Measurements from ENCODE around the gene SPDEF. TPM values are rescaled to one million over a fixed set of nuclear protein-coding genes. Genes with fewer than 3 reads are reported as not detected.

Gene SPDEF
- total and polyA plus RNA-seq, 2 of the 13 experiments (the other 11 are each of a cell fraction or from before 2014, with no cell fraction given): not detected

GRCh38 chr6:34597605-34598353 is 41.6 kb upstream of the SPDEF start (continued):
- TF ChIP-seq, protein P1, sequence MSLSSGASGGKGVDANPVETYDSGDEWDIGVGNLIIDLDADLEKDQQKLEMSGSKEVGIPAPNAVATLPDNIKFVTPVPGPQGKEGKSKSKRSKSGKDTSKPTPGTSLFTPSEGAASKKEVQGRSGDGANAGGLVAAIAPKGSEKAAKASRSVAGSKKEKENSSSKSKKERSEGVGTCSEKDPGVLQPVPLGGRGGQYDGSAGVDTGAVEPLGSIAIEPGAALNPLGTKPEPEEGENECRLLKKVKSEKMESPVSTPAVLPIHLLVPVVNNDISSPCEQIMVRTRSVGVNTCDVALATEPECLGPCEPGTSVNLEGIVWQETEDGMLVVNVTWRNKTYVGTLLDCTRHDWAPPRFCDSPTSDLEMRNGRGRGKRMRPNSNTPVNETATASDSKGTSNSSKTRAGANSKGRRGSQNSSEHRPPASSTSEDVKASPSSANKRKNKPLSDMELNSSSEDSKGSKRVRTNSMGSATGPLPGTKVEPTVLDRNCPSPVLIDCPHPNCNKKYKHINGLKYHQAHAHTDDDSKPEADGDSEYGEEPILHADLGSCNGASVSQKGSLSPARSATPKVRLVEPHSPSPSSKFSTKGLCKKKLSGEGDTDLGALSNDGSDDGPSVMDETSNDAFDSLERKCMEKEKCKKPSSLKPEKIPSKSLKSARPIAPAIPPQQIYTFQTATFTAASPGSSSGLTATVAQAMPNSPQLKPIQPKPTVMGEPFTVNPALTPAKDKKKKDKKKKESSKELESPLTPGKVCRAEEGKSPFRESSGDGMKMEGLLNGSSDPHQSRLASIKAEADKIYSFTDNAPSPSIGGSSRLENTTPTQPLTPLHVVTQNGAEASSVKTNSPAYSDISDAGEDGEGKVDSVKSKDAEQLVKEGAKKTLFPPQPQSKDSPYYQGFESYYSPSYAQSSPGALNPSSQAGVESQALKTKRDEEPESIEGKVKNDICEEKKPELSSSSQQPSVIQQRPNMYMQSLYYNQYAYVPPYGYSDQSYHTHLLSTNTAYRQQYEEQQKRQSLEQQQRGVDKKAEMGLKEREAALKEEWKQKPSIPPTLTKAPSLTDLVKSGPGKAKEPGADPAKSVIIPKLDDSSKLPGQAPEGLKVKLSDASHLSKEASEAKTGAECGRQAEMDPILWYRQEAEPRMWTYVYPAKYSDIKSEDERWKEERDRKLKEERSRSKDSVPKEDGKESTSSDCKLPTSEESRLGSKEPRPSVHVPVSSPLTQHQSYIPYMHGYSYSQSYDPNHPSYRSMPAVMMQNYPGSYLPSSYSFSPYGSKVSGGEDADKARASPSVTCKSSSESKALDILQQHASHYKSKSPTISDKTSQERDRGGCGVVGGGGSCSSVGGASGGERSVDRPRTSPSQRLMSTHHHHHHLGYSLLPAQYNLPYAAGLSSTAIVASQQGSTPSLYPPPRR (CRISPR knock-in tag; IDR thresholded peaks at IDR 0.05; ENCODE audit: borderline replicate concordance): peak; percentile 76
- TF ChIP-seq NR3C1 (CRISPR knock-in tag; IDR thresholded peaks at IDR 0.05) (no peak), PAXIP1 (CRISPR knock-in tag; conservative IDR thresholded peaks at IDR 0.05) (peak; percentile 47; the same call in 1 of the 2 replicates), ZNF660 (CRISPR knock-in tag; IDR thresholded peaks at IDR 0.05; ENCODE audit: borderline replicate concordance, low read depth) (no peak), ZNF547 (CRISPR knock-in tag; IDR thresholded peaks at IDR 0.05) (no peak), FOXP1 (IDR thresholded peaks at IDR 0.05) (no peak), FOXP1 (CRISPR knock-in tag; IDR thresholded peaks at IDR 0.05) (no peak; the same call in 1 of the 2 replicates), ZNF138 (CRISPR knock-in tag; IDR thresholded peaks at IDR 0.05; ENCODE audit: low read depth) (no peak), ZNF207 (IDR thresholded peaks at IDR 0.05; ENCODE audit: borderline replicate concordance) (no peak), RXRB (CRISPR knock-in tag; IDR thresholded peaks at IDR 0.05; ENCODE audit: borderline replicate concordance) (no peak), ZBTB8A (CRISPR knock-in tag; IDR thresholded peaks at IDR 0.05; ENCODE audit: borderline replicate concordance, low read depth) (no peak), CHCHD3 (CRISPR knock-in tag; IDR thresholded peaks at IDR 0.05) (no peak), ZNF782 (CRISPR knock-in tag; IDR thresholded peaks at IDR 0.05; ENCODE audit: borderline replicate concordance) (no peak), SALL1 (CRISPR knock-in tag; IDR thresholded peaks at IDR 0.05) (0 out of 2 replicates have a peak, but pooled peaks have one; percentile 13), SRSF4 (IDR thresholded peaks at IDR 0.05; ENCODE audit: low read depth, low read length, poor library complexity, severe bottlenecking) (no peak), SCMH1 (CRISPR knock-in tag; IDR thresholded peaks at IDR 0.05; ENCODE audit: borderline replicate concordance) (no peak), HNRNPUL1 (IDR thresholded peaks at IDR 0.05; ENCODE audit: low read depth, low read length) (no peak), FOXA3 (CRISPR knock-in tag; IDR thresholded peaks at IDR 0.05) (peak; percentile 37; the same call in 1 of the 2 replicates), SYNCRIP (IDR thresholded peaks at IDR 0.05; ENCODE audit: insufficient read depth, low read depth, low read length) (no peak)
- TF ChIP-seq, protein P2, sequence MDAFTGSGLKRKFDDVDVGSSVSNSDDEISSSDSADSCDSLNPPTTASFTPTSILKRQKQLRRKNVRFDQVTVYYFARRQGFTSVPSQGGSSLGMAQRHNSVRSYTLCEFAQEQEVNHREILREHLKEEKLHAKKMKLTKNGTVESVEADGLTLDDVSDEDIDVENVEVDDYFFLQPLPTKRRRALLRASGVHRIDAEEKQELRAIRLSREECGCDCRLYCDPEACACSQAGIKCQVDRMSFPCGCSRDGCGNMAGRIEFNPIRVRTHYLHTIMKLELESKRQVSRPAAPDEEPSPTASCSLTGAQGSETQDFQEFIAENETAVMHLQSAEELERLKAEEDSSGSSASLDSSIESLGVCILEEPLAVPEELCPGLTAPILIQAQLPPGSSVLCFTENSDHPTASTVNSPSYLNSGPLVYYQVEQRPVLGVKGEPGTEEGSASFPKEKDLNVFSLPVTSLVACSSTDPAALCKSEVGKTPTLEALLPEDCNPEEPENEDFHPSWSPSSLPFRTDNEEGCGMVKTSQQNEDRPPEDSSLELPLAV (CRISPR knock-in tag; conservative IDR thresholded peaks at IDR 0.05; ENCODE audit: low read depth): no peak

Measured in HepG2 (cell line).